GM12878 (cell line): ENCODE measurements around the gene STAM2.
"Not testable (repeated sequence)": the region's sequence is repeated elsewhere in the genome, so short reads cannot be mapped to it uniquely, and the experiment has no call there.

Source experiments
- EZH2 ChIP-seq: IDR thresholded peaks from 2 replicates; pipeline ENCODE4 v1.6.1; 2012; ENCODE audit warnings: low read depth, mild to moderate bottlenecking, control low read depth, inconsistent platforms, low read length, borderline replicate concordance; ENCODE audit not compliant: control insufficient read depth
- FOXM1 ChIP-seq: IDR thresholded peaks from 2 replicates; pipeline ENCODE4 v1.6.1; 2012; ENCODE audit warnings: low read depth, mild to moderate bottlenecking, inconsistent platforms, low read length, moderate library complexity
- POLR2AphosphoS5 ChIP-seq: IDR thresholded peaks from 2 replicates; pipeline ENCODE4 v1.6.1; 2011; ENCODE audit warnings: mild to moderate bottlenecking, low read length, inconsistent platforms

DNA sequence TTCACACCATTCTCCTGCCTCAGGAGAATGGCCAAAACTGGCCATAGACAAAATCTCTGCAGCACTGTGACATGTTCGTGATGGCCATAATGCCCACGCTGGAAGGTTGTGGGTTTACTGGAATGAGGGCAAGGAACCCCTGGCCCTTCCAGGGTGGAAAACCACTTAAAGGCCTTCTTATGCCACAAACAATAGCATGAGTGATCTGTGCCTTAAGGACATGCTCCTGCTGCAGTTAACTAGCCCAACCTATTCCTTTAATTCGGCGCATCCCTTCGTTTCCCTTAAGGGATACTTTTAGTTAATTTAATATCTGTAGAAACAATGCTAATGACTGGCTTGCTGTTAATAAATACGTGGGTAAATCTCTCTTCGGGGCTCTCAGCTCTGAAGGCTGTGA, 2.1 kb upstream of the STAM2 start:
- not testable (repeated sequence) for TF ChIP-seq FOXM1, POLR2AphosphoS5, EZH2
